AG08395 (cell line): ENCODE data around the gene TMEM218.

ENCODE experiments used
- DNase-seq: peaks from one replicate; pipeline ENCODE4 v3.0.0; 2012; ENCODE audit warnings: mixed read lengths, low spot score

The TMEM218 gene

GRCh38 chr11:125129316-125129993 is 18.0 kb upstream of the TMEM218 start:
- DNase-seq, result no peak

GRCh38 chr11:125128450-125128849 is 17.0 kb upstream of the TMEM218 start:
- peak; percentile 35 for DNase-seq

GRCh38 chr11:125124618-125124992 is 13.2 kb upstream of the TMEM218 start:
- no peak for DNase-seq

GRCh38 chr11:125123947-125124617 is 12.7 kb upstream of the TMEM218 start:
- peak; percentile 40 for DNase-seq

- DNase-seq, result no peak
Observed at GRCh38 chr11:125123194-125123946, 11.9 kb upstream of the TMEM218 start.

DNA sequence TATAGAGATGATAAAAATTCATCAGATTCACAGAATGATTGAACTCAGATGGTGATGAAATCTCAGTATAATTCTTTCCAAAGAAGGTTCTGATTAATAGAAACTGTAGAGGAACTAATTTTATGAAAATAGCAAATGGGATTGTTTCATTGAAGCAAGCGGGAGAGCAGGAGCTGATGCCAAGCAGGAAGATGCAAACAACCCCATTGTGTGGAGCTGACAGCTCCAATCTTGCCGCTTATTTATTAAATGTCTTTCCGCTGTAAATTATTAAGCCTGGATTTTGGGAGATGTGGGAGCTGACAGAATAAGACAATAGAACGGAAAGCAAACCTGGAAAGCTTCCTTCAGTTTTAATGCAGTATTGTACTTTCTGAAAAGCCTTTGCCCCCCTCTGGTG is 6.0 kb upstream of the TMEM218 start:
- no peak for DNase-seq

- no peak for DNase-seq
Observed at GRCh38 chr11:125114518-125114917, 3.1 kb upstream of the TMEM218 start.

DNA sequence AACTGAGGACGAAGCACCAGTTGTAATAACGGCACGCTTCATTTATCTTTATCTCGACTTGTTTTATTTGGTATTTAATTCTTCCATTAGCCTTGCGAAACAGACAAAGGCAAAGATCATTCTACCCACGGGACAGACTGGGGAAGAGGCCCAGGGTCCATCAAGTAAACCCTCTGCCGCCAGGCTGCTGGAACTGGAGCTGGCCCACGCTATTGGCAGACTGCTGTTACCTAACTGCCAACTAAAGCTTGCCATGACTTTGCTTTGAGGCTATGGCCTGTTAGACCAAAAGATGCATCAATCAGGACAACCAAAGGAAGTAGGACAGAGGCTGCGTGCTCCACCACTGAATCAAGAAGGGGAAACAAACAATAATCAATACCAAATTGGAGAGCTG is 780 bp upstream of the TMEM218 start:
- DNase-seq, result no peak

DNA sequence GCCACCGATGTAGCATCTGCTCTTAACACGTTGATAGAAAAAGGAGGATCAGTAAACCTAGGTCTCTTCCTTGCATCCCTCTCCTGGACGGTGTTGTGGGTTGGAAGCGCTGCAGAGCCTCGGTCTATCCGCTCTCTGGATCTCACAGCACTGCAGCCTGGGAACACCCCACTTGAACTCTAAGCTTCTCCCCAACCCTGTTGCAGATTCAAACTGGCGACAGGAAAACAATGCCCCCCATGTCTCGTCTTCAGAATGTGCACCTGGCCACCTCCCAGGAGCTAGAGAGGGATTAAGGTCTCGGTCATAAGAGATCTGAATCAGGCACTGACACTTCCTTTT is 454 bp downstream of the TMEM218 start:
- DNase-seq, result peak; percentile 15

DNA sequence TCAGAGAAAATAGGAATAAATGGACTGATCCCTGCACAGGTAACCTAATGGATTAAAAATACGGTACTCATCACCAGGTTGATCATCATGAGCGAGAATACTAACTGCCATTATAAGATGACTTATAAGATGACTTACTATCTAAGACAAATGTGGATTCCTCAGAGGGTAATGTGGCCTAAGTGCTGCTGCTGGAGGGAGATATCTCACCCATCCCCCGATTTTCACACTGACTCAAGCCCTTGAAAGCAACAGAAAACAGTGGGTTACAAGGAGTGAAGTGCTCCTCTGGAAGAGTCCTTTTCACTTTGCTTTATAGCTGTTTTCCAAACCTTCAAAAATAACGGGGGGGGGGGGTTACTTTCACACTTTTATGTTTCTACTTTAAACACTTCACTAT is 920 bp downstream of the TMEM218 start:
- no peak for DNase-seq

DNA sequence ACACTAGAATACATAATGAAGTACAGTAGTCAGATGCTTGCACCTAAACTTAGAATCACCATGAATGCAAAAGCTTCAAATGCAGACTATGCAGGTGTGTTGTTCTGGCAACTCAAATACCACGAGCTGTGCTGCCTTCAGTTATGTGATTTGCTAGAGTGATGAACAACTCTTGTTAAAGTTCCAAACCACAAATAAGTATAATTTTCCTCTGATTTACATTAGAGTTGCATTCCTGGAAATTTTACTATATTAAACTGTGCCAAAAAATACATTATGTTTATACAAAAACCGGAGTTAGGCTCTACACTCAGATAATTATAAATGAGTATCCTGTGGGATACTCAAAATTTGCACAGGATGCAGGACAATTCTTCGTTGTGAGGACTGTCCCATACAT is 3.0 kb downstream of the TMEM218 start:
- no peak for DNase-seq

DNA sequence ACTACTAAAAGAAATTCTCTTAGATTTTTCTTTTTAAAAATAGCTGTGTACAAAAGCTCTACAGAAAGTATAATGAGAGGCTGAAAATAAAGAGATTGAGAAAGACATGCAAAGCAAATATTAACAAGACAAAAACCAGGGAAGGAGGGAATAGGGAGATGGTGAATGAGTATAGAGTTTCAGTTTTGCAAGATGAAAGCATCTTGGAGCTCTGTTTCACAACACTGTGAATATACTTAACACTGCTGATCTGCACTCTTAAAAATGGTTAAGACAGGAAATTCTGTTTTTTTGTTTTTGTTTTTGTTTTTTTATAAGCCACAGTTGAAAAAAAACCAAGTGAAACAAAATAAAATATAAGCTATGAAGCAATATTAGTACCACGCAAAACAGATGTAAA is 5.5 kb downstream of the TMEM218 start:
- DNase-seq, result no peak

GRCh38 chr11:125102510-125102909 is 8.9 kb downstream of the TMEM218 start:
- DNase-seq, result no peak

DNA sequence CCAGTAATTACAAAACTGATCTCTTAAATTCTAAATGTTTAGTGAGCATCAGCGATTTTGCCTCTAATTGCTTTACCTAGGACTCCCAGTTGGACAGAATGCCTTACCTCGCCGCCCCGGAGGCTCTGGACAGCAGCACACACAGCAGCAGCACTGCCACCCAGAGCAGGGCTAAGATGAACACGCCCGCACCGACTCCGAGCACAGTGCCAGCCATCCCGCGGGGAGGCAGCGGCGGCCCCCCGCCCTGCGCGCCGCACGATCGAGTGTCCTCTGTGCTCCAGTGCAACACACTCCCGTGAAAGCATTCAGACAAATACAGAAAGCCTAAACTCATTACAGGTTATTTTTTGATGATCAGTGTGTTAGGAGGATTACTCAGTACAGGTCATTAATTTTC is 9.4 kb downstream of the TMEM218 start:
- DNase-seq, result no peak

GRCh38 chr11:125101596-125101995 is 9.8 kb downstream of the TMEM218 start:
- DNase-seq, result no peak

DNA sequence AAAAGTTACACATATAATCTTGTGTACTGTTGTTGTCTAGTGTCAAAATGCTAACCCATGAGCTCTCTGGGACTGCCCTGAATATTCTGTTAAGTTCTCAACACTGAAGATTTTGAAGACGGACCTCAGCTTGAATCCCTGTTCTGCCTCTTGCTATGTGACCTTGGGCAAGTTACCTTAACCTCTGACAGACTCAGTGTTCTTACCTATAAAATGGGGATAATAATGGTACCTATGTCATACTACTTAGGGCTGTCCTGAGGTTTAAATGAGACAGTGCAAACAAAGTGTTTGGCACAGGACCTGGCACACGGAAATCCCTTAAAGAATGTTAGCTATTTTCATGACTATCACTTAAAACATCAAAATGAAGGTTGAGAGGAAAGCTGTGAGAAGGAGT is 11.3 kb downstream of the TMEM218 start:
- no peak for DNase-seq

- DNase-seq, result no peak
Observed at GRCh38 chr11:125094731-125095130, 16.7 kb downstream of the TMEM218 start.

DNA sequence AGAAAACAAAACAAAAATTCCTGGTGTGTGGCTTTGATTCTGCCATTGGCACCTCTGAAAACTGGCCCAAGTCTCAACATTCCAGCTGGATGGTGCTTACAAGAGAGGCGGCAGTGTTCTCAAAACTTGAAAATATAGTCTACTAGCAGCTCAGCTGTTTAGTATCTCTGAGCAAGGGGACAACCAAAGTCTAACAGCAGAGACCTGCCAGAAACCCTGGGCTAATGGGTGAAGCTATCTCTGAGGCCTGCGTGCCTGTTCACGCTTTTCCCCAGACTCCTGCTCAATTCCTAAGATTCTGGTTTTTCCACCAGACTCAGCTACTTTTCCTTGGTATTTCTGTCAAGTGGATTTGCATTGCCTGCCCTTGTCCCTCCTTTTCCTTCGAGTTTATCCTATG is 17.9 kb downstream of the TMEM218 start:
- no peak for DNase-seq

DNA sequence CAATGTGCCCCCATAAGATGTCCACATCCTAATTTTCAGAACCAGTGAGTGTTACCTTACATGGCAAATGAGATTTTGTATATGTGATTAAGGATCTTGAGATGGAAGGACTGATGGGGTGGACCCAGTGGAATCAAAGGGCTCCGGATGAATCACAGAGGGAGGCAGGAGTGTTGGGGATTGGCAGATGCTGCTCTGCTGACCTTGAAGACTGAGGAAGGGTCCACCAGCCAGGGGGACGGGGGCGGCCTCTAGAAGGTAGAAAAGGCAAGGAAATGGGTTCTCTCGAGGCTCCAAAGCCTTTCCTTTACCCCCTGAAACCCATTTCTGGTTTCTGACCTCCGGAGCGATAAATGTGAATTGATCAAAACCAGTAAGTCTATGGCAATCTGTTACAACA is 18.8 kb downstream of the TMEM218 start:
- DNase-seq, result no peak

- no peak for DNase-seq
Observed at GRCh38 chr11:125091877-125092664, 19.4 kb downstream of the TMEM218 start.

- DNase-seq, result peak; percentile 64
Observed at GRCh38 chr11:125091247-125091876, 20.1 kb downstream of the TMEM218 start.

- no peak for DNase-seq
Observed at GRCh38 chr11:125090816-125091215, 20.6 kb downstream of the TMEM218 start.
